Caco-2 (cell line): Measurements from ENCODE around the gene RBM33. TPM values are rescaled to one million over a fixed set of nuclear protein-coding genes. Genes with fewer than 3 reads are reported as not detected.

ENCODE experiments used
- BruUV-seq: library from RNA; stranded (reverse); fragments of 400-500 nt; replicated peaks from 2 replicates; lab custom pipeline; 2021; lab: Mats Ljungman, UMichigan
- CTCF ChIA-PET: fragments of 300-600 bp; sonication (Branson Sonifier 250); formaldehyde crosslinking; loops from one replicate; lab custom pipeline; 2022; ENCODE audit warnings: antibody characterized with exemption; lab: Charles Lee
- POLR2A ChIA-PET: fragments of 300-600 bp; sonication (Branson Sonifier 250); formaldehyde crosslinking; loops from one replicate; lab custom pipeline; 2022; ENCODE audit warnings: antibody characterized with exemption; lab: Charles Lee
- DNase-seq, 2 experiments: peaks; one replicate each; pipeline versions ENCODE4 v3.0.0 to v3.0.0-alpha.2; 2020 to 2022
- H3K27me3 ChIP-seq: replicated peaks from 2 replicates; pipeline ENCODE4 v1.6.0; 2011; ENCODE audit warnings: low read length; ENCODE audit not compliant: control insufficient read depth, insufficient read depth
- H3K36me3 ChIP-seq: 2 replicates; pipeline ENCODE4 v1.5.1; 2011; ENCODE audit warnings: low read length; ENCODE audit not compliant: control insufficient read depth, insufficient read depth
- H3K4me1 ChIP-seq: fragments of 250-450 bp; sonication (Bioruptor Pico); 2 replicates; pipeline ENCODE4 v1.5.1; 2020; ENCODE audit warnings: mild to moderate bottlenecking
- H3K4me3 ChIP-seq: 2 replicates; pipeline ENCODE4 v1.5.1; 2011; ENCODE audit warnings: low read depth, mild to moderate bottlenecking, control low read depth, low read length
- H3K9me3 ChIP-seq: fragments of 250-450 bp; sonication (Bioruptor Pico); 2 replicates; pipeline ENCODE4 v1.5.1; 2020; ENCODE audit warnings: mild to moderate bottlenecking, moderate library complexity
- H3K27ac Mint-ChIP-seq: one replicate; pipeline ENCODE4 v1.8.0; 2022; ENCODE audit warnings: mixed read lengths; ENCODE audit not compliant: unreplicated experiment
- H3K27me3 Mint-ChIP-seq: one replicate; pipeline ENCODE4 v1.8.0; 2022; ENCODE audit warnings: mixed read lengths; ENCODE audit not compliant: insufficient read depth, unreplicated experiment
- H3K36me3 Mint-ChIP-seq: one replicate; pipeline ENCODE4 v1.8.0; 2022; ENCODE audit warnings: mild to moderate bottlenecking, mixed read lengths; ENCODE audit not compliant: insufficient read depth, unreplicated experiment
- H3K4me1 Mint-ChIP-seq: one replicate; pipeline ENCODE4 v1.8.0; 2022; ENCODE audit warnings: low read depth, mixed read lengths; ENCODE audit not compliant: unreplicated experiment
- H3K4me3 Mint-ChIP-seq: one replicate; pipeline ENCODE4 v1.8.0; 2022; ENCODE audit warnings: mild to moderate bottlenecking, moderate library complexity, mixed read lengths; ENCODE audit not compliant: unreplicated experiment
- H3K9me3 Mint-ChIP-seq: one replicate; pipeline ENCODE4 v1.8.0; 2022; ENCODE audit warnings: mixed read lengths; ENCODE audit not compliant: unreplicated experiment
- CTCF ChIP-seq, 2 experiments: fragments of 200-600 bp in 1 of 2; IDR thresholded peaks; 1 replicate in 1 of 2; 2 replicates in 1 of 2; pipeline versions ENCODE4 v1.5.1 to v1.8.0; 2011 to 2022; ENCODE audit warnings: antibody characterized with exemption in 1 of 2, control low read depth in 1 of 2, inconsistent platforms in 1 of 2, low read depth in 1 of 2, low read length in 1 of 2, mild to moderate bottlenecking in 1 of 2, moderate library complexity in 1 of 2; ENCODE audit not compliant: insufficient read depth in 1 of 2, severe bottlenecking in 1 of 2, unreplicated experiment in 1 of 2
- intact Hi-C: fragments of 100-400 bp; cut with micrococcal nuclease; formaldehyde crosslinking; loops from one replicate; pipeline ENCODE4 v1.10.0; 2022; ENCODE audit not compliant: unreplicated experiment
- total RNA-seq: library from RNA; stranded (reverse); gene quantifications from 2 replicates; pipeline ENCODE4 v1.2.3, GENCODE V29; 2022

RBM33 gene
- total RNA-seq, 1 experiment from 2014 or later: 82.8 TPM

- H3K27ac Mint-ChIP-seq: no peak overlapping the region
- H3K27me3 Mint-ChIP-seq: no peaks in the 10 kb centered on the region
Measured at GRCh38 chr7:155755026-155755425, 110.6 kb downstream of the RBM33 start.

GRCh38 chr7:155756322-155756721 lies 111.9 kb downstream of the RBM33 start:
- no peak for DNase-seq
- no peaks in the 10 kb centered on the region; the same call in 1 of the 2 replicates for H3K36me3 ChIP-seq
- ChIA-PET POLR2A (no interaction called here), CTCF (no interaction called here)
- no peak for TF ChIP-seq CTCF (IDR thresholded peaks at IDR 0.05; ENCODE audit: insufficient read depth in 1 of 2, low read depth in 1 of 2, low read length in 1 of 2, severe bottlenecking in 1 of 2, unreplicated experiment in 1 of 2)
- intact Hi-C loops: no loop called here
- H3K4me1 ChIP-seq: no peaks in the 10 kb centered on the region
- Mint-ChIP-seq H3K4me3 (no peak overlapping the region), H3K36me3 (peaks cover 41% of the 10 kb centered on the region), H3K4me1 (no peaks in the 10 kb centered on the region), H3K9me3 (no peaks in the 10 kb centered on the region), H3K27me3 (no peaks in the 10 kb centered on the region), H3K27ac (no peak overlapping the region)
- no peaks in the 10 kb centered on the region for H3K9me3 ChIP-seq
- no TSS peak for BruUV-seq
- no peak overlapping the region for H3K4me3 ChIP-seq
- no peaks in the 10 kb centered on the region for H3K27me3 ChIP-seq

More at GRCh38 chr7:155755026-155755425, 110.6 kb downstream of the RBM33 start:
- Mint-ChIP-seq H3K36me3 (peaks cover 35% of the 10 kb centered on the region), H3K4me3 (no peak overlapping the region), H3K4me1 (no peaks in the 10 kb centered on the region), H3K9me3 (no peaks in the 10 kb centered on the region)
- Histone ChIP-seq H3K9me3 (no peaks in the 10 kb centered on the region), H3K36me3 (no peaks in the 10 kb centered on the region; the same call in 1 of the 2 replicates), H3K4me3 (no peak overlapping the region), H3K27me3 (no peaks in the 10 kb centered on the region), H3K4me1 (no peaks in the 10 kb centered on the region)
- intact Hi-C loops: no loop called here
- DNase-seq: no peak
- BruUV-seq: no TSS peak
- TF ChIP-seq CTCF (IDR thresholded peaks at IDR 0.05; ENCODE audit: insufficient read depth in 1 of 2, low read depth in 1 of 2, low read length in 1 of 2, severe bottlenecking in 1 of 2, unreplicated experiment in 1 of 2): no peak
- ChIA-PET POLR2A (no interaction called here), CTCF (no interaction called here)

GRCh38 chr7:155758348-155758747 lies 113.9 kb downstream of the RBM33 start:
- Histone ChIP-seq H3K27me3 (no peaks in the 10 kb centered on the region), H3K4me3 (no peak overlapping the region), H3K36me3 (no peaks in the 10 kb centered on the region; the same call in 1 of the 2 replicates), H3K4me1 (no peaks in the 10 kb centered on the region), H3K9me3 (no peaks in the 10 kb centered on the region)
- Mint-ChIP-seq H3K27ac (no peak overlapping the region), H3K9me3 (no peaks in the 10 kb centered on the region), H3K36me3 (peaks cover 58% of the 10 kb centered on the region), H3K4me3 (no peak overlapping the region), H3K4me1 (peaks cover 6% of the 10 kb centered on the region), H3K27me3 (no peaks in the 10 kb centered on the region)
- DNase-seq: no peak
- no peak for TF ChIP-seq CTCF (IDR thresholded peaks at IDR 0.05; ENCODE audit: insufficient read depth in 1 of 2, low read depth in 1 of 2, low read length in 1 of 2, severe bottlenecking in 1 of 2, unreplicated experiment in 1 of 2)
- no TSS peak for BruUV-seq
- ChIA-PET CTCF (no interaction called here), POLR2A (no interaction called here)
- intact Hi-C loops: no loop called here
